Activated gamma-delta T cell (primary cell): ENCODE results near the gene PTPDC1.

ENCODE experiments used
- DNase-seq: peaks from one replicate; lab custom pipeline; 2025; lab: John Stamatoyannopoulos, UW

PTPDC1 gene

GRCh38 chr9:94140791-94141790, 56.8 kb downstream of the PTPDC1 start:
- no peak for DNase-seq

- no peak for DNase-seq
Observed at GRCh38 chr9:94142353-94142752, 58.1 kb downstream of the PTPDC1 start.

GRCh38 chr9:94144394-94144793, 60.1 kb downstream of the PTPDC1 start:
- no peak for DNase-seq

GRCh38 chr9:94145640-94146039, 61.4 kb downstream of the PTPDC1 start:
- no peak for DNase-seq

- no peak for DNase-seq
Observed at GRCh38 chr9:94147776-94148175, 63.5 kb downstream of the PTPDC1 start.

GRCh38 chr9:94148419-94148818, 64.2 kb downstream of the PTPDC1 start:
- DNase-seq, result no peak

GRCh38 chr9:94149696-94150095, 65.4 kb downstream of the PTPDC1 start:
- no peak for DNase-seq

- no peak for DNase-seq
Observed at GRCh38 chr9:94150279-94150828, 66.1 kb downstream of the PTPDC1 start.

- no peak for DNase-seq
Observed at GRCh38 chr9:94150890-94151650, 66.8 kb downstream of the PTPDC1 start.

GRCh38 chr9:94153905-94154304, 69.6 kb downstream of the PTPDC1 start:
- no peak for DNase-seq

GRCh38 chr9:94156348-94157049, 72.2 kb downstream of the PTPDC1 start:
- DNase-seq, result no peak

- no peak for DNase-seq
Observed at GRCh38 chr9:94157050-94157801, 73.0 kb downstream of the PTPDC1 start.
